Loucy (cell line): ENCODE measurements around the gene PCSK4.

Experiments
- CTCF ChIP-seq: fragments of 200-600 bp; sonication (generic); conservative IDR thresholded peaks from 2 replicates; pipeline ENCODE4 v1.5.1; 2014; ENCODE audit warnings: mild to moderate bottlenecking, antibody characterized with exemption, low read length
- EZH2phosphoT487 ChIP-seq: fragments of 200-600 bp; IDR thresholded peaks from 2 replicates; pipeline ENCODE4 v1.6.1; 2018; ENCODE audit warnings: antibody characterized with exemption, mild to moderate bottlenecking, moderate library complexity, borderline replicate concordance

GRCh38 chr19:1447944-1448343 is 42.2 kb downstream of the PCSK4 start:
- no peak for TF ChIP-seq CTCF
- TF ChIP-seq EZH2phosphoT487: no peak
